ENCODE measurements around the gene SLC25A51. TPM values are rescaled to one million over a fixed set of nuclear protein-coding genes. Genes with fewer than 3 reads are reported as not detected.

SLC25A51 gene
- polyA plus RNA-seq, 2 of the 4 experiments (the other 2 are of a cell fraction) = 17.2 to 24.3 TPM

- no peak overlapping the region for H3K27ac ChIP-seq
- POLR2A ChIA-PET = no interaction called here
- no peak overlapping the region for H3K4me2 ChIP-seq
- TF ChIP-seq ELK1 (IDR thresholded peaks at IDR 0.05; ENCODE audit: low read depth, low read length) (no peak), NFE2L2 (conservative IDR thresholded peaks at IDR 0.05; ENCODE audit: low read length) (no peak)
- 0 out of 3 replicates have a peak, but pooled peaks cover 7% of the 10 kb centered on the region for H3K9me3 ChIP-seq
- FAIRE-seq = no peak
- DNase-seq (ENCODE audit: low read depth in 1 of 2, low spot score in 1 of 2) = no peak
- WGBS (ENCODE audit: missing lambda C conversion rate) = 93% methylated on average over 5 of the region's 5 CpGs
- H3K4me1 ChIP-seq = peaks cover 11% of the 10 kb centered on the region
- CTCF ChIA-PET = interaction anchor here (1.0 to 2.9 kb wide), 2 partner anchors 18 to 123 kb away, joined by 3 to 14 read pairs; no protein-coding TSS in a partner anchor
- ATAC-seq = no peak
- H3K4me3 ChIP-seq = no peak overlapping the region
Observed at GRCh38 chr9:37931592-37931991, 27.7 kb upstream of the SLC25A51 start.

- 94% methylated on average over 11 of the region's 11 CpGs for WGBS (ENCODE audit: missing lambda C conversion rate)
- Histone ChIP-seq H3K4me3 (no peak overlapping the region), H3K27ac (no peak overlapping the region), H3K9me3 (0 out of 3 replicates have a peak, but pooled peaks cover 7% of the 10 kb centered on the region), H3K4me1 (peaks cover 22% of the 10 kb centered on the region), H3K4me2 (no peak overlapping the region)
- FAIRE-seq (no peak), DNase-seq (ENCODE audit: low read depth in 1 of 2, low spot score in 1 of 2) (no peak), ATAC-seq (no peak)
- ChIA-PET CTCF (interaction anchor here (2.9 kb wide), 1 partner anchor 16 kb away, joined by 14 read pairs; no protein-coding TSS in a partner anchor), POLR2A (no interaction called here)
- TF ChIP-seq MAZ (IDR thresholded peaks at IDR 0.05; ENCODE audit: borderline replicate concordance, low read depth, low read length) = no peak
- TF ChIP-seq BHLHE40 (IDR thresholded peaks at IDR 0.05; ENCODE audit: low read depth, low read length) = no peak
- TF ChIP-seq HEYL (CRISPR knock-in tag; IDR thresholded peaks at IDR 0.05) = no peak
- TF ChIP-seq ATOH8 (CRISPR knock-in tag; IDR thresholded peaks at IDR 0.05; ENCODE audit: low read depth) = no peak
- no peak for TF ChIP-seq GATA3 (IDR thresholded peaks at IDR 0.05; ENCODE audit: borderline replicate concordance)
- TF ChIP-seq FOXS1 (CRISPR knock-in tag; IDR thresholded peaks at IDR 0.05) = no peak
- TF ChIP-seq SMC3 (IDR thresholded peaks at IDR 0.05) = no peak
- TF ChIP-seq RNF2 (IDR thresholded peaks at IDR 0.05; ENCODE audit: borderline replicate concordance, low read depth) = no peak
- TF ChIP-seq HOXB5 (CRISPR knock-in tag; IDR thresholded peaks at IDR 0.05) = no peak
- TF ChIP-seq RAD21 (conservative IDR thresholded peaks at IDR 0.05 in 1 of 2, IDR thresholded peaks at IDR 0.05 in 1 of 2) = no peak
- no peak for TF ChIP-seq HDAC2 (IDR thresholded peaks at IDR 0.05)
- no peak for TF ChIP-seq HOXA7 (CRISPR knock-in tag; IDR thresholded peaks at IDR 0.05)
- TF ChIP-seq TFCP2L1 (CRISPR knock-in tag; IDR thresholded peaks at IDR 0.05) = no peak
- no peak for TF ChIP-seq HMGXB4 (CRISPR knock-in tag; IDR thresholded peaks at IDR 0.05; ENCODE audit: borderline replicate concordance)
- no peak for TF ChIP-seq KDM1A (IDR thresholded peaks at IDR 0.05; ENCODE audit: low read depth)
- no peak for TF ChIP-seq MYC (IDR thresholded peaks at IDR 0.05; ENCODE audit: borderline replicate concordance, low read length)
- no peak for TF ChIP-seq CTCF (IDR thresholded peaks at IDR 0.05)
- no peak for TF ChIP-seq ELK1 (IDR thresholded peaks at IDR 0.05; ENCODE audit: low read depth, low read length)
Observed at GRCh38 chr9:37929441-37929895, 25.5 kb upstream of the SLC25A51 start.

All from A549 (cell line).